ENCODE data around the gene SSTR1.

- TF ChIP-seq, protein P1, sequence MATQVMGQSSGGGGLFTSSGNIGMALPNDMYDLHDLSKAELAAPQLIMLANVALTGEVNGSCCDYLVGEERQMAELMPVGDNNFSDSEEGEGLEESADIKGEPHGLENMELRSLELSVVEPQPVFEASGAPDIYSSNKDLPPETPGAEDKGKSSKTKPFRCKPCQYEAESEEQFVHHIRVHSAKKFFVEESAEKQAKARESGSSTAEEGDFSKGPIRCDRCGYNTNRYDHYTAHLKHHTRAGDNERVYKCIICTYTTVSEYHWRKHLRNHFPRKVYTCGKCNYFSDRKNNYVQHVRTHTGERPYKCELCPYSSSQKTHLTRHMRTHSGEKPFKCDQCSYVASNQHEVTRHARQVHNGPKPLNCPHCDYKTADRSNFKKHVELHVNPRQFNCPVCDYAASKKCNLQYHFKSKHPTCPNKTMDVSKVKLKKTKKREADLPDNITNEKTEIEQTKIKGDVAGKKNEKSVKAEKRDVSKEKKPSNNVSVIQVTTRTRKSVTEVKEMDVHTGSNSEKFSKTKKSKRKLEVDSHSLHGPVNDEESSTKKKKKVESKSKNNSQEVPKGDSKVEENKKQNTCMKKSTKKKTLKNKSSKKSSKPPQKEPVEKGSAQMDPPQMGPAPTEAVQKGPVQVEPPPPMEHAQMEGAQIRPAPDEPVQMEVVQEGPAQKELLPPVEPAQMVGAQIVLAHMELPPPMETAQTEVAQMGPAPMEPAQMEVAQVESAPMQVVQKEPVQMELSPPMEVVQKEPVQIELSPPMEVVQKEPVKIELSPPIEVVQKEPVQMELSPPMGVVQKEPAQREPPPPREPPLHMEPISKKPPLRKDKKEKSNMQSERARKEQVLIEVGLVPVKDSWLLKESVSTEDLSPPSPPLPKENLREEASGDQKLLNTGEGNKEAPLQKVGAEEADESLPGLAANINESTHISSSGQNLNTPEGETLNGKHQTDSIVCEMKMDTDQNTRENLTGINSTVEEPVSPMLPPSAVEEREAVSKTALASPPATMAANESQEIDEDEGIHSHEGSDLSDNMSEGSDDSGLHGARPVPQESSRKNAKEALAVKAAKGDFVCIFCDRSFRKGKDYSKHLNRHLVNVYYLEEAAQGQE (IDR thresholded peaks at IDR 0.05), result no peak
- TF ChIP-seq CTCF (IDR thresholded peaks at IDR 0.05), result no peak
- TF ChIP-seq CHD4 (IDR thresholded peaks at IDR 0.05; ENCODE audit: borderline replicate concordance), result no peak
- TF ChIP-seq SREBF2 (IDR thresholded peaks at IDR 0.05), result no peak
- no peak for TF ChIP-seq NR3C1 (IDR thresholded peaks at IDR 0.05)
- TF ChIP-seq, protein P2, sequence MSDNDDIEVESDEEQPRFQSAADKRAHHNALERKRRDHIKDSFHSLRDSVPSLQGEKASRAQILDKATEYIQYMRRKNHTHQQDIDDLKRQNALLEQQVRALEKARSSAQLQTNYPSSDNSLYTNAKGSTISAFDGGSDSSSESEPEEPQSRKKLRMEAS (IDR thresholded peaks at IDR 0.05), result no peak
- no peak for TF ChIP-seq POLR2A (IDR thresholded peaks at IDR 0.05; ENCODE audit: low read length)
- no peak for TF ChIP-seq ZNF302 (CRISPR knock-in tag; IDR thresholded peaks at IDR 0.05)
- no peak for TF ChIP-seq EP300 (IDR thresholded peaks at IDR 0.05)
- TF ChIP-seq BHLHE40 (IDR thresholded peaks at IDR 0.05; ENCODE audit: low read depth, low read length), result no peak
- TF ChIP-seq NPAS2 (CRISPR knock-in tag; IDR thresholded peaks at IDR 0.05; ENCODE audit: borderline replicate concordance), result no peak
- no peak for TF ChIP-seq HMGXB4 (CRISPR knock-in tag; IDR thresholded peaks at IDR 0.05; ENCODE audit: borderline replicate concordance)
Observed at GRCh38 chr14:38261620-38262019, 53.9 kb downstream of the SSTR1 start.

All from A549 (cell line).